ENCODE data around the gene SAP30L.

DNA sequence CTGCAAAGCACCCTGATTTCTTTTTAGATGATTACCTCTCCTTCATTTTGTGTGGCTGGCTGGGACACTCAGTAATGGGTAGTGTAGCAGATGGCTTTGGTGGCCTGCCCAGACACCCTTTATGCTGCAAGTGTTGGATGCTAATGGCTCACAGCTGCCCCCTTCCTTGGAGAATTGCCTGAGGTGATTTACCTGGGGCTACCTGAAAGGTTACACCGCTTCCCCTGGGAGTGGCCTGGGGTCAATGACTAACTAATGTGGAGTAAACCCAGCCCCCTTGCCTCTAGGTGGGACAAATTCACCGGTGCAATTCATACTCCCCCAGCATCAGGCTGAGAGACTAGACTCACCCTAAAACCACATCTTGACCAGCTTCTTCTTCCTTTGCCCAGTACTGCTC lies 55.8 kb downstream of the SAP30L start:
- TF ChIP-seq CTCF (IDR thresholded peaks at IDR 0.05) (no peak), POLR2A (IDR thresholded peaks at IDR 0.05) (no peak)
